ENCODE data around the gene CPEB3. TPM values are rescaled to one million over a fixed set of nuclear protein-coding genes. Genes with fewer than 3 reads are reported as not detected.

CPEB3 gene
- total RNA-seq, 1 experiment from 2014 or later: 2.8 TPM

- CTCF ChIA-PET: interaction anchor here (0.7 to 1.2 kb wide), 3 partner anchors 15 to 331 kb away, joined by 3 to 5 read pairs (median 4); no protein-coding TSS in a partner anchor
- POLR2A ChIA-PET: interaction anchor here (0.6 to 2.0 kb wide), 4 partner anchors 11 to 137 kb away, joined by 3 to 5 read pairs (median 4); no protein-coding TSS in a partner anchor
- no peaks in the 10 kb centered on the region for H3K9me3 Mint-ChIP-seq (ENCODE audit: unreplicated experiment)
- no peak overlapping the region for H3K4me3 Mint-ChIP-seq (ENCODE audit: unreplicated experiment)
- H3K4me1 Mint-ChIP-seq (ENCODE audit: insufficient read depth, unreplicated experiment): peaks cover 15% of the 10 kb centered on the region
- no peaks in the 10 kb centered on the region for H3K27me3 Mint-ChIP-seq (ENCODE audit: insufficient read depth, unreplicated experiment)
- intact Hi-C loops (cut with micrococcal nuclease): loop anchor here (5.0 kb wide), 1 partner anchor 134 kb away; no protein-coding TSS in a partner anchor
- H3K36me3 Mint-ChIP-seq (ENCODE audit: insufficient read depth, unreplicated experiment): peaks cover 6% of the 10 kb centered on the region
- no peak for TF ChIP-seq CTCF (IDR thresholded peaks at IDR 0.05; ENCODE audit: unreplicated experiment)
- no peak for DNase-seq (ENCODE audit: unreplicated experiment)
- H3K27ac Mint-ChIP-seq (ENCODE audit: low read depth, unreplicated experiment): no peak overlapping the region
- no TSS peak for BruUV-seq (replicated peaks)
Observed at GRCh38 chr10:92103376-92104090, 187.3 kb downstream of the CPEB3 start.

- Mint-ChIP-seq H3K27me3 (ENCODE audit: insufficient read depth, unreplicated experiment) (no peaks in the 10 kb centered on the region), H3K27ac (ENCODE audit: low read depth, unreplicated experiment) (no peak overlapping the region)
- TF ChIP-seq CTCF (IDR thresholded peaks at IDR 0.05; ENCODE audit: unreplicated experiment): no peak
Observed at GRCh38 chr10:92102601-92103213, 188.2 kb downstream of the CPEB3 start.

DNA sequence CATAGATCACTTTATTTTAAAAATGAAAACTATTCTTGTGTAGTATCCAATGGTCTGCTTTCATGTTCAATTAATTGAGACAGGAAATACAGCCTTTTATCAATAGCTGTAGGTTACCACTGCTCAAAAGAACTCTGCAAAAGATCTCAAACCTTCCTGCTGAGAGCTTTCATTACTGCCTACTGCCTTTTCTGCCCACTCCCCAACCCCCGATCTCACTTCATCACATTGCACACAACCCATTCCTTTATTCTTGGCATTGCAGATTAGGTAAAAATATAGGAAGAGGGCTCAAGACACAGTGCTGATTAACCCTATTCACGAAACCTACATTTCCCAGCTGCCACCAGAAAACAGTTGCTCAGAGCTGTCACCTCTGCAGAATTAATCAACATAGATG, 195.9 kb downstream of the CPEB3 start:
- no peak for DNase-seq (ENCODE audit: unreplicated experiment)
- intact Hi-C loops (cut with micrococcal nuclease): no loop called here
- Mint-ChIP-seq H3K36me3 (ENCODE audit: insufficient read depth, unreplicated experiment) (no peaks in the 10 kb centered on the region), H3K27ac (ENCODE audit: low read depth, unreplicated experiment) (no peak overlapping the region), H3K27me3 (ENCODE audit: insufficient read depth, unreplicated experiment) (no peaks in the 10 kb centered on the region), H3K4me1 (ENCODE audit: insufficient read depth, unreplicated experiment) (no peaks in the 10 kb centered on the region), H3K9me3 (ENCODE audit: unreplicated experiment) (no peaks in the 10 kb centered on the region), H3K4me3 (ENCODE audit: unreplicated experiment) (no peak overlapping the region)
- TF ChIP-seq CTCF (IDR thresholded peaks at IDR 0.05; ENCODE audit: unreplicated experiment): no peak
- ChIA-PET POLR2A (no interaction called here), CTCF (interaction anchor here (0.6 to 0.7 kb wide), 2 partner anchors 104 to 335 kb away, joined by 3 read pairs; no protein-coding TSS in a partner anchor)
- BruUV-seq (replicated peaks): no TSS peak

More at GRCh38 chr10:92102601-92103213, 188.2 kb downstream of the CPEB3 start:
- peaks cover 15% of the 10 kb centered on the region for H3K4me1 Mint-ChIP-seq (ENCODE audit: insufficient read depth, unreplicated experiment)
- H3K4me3 Mint-ChIP-seq (ENCODE audit: unreplicated experiment): no peak overlapping the region
- peaks cover 6% of the 10 kb centered on the region for H3K36me3 Mint-ChIP-seq (ENCODE audit: insufficient read depth, unreplicated experiment)
- POLR2A ChIA-PET: interaction anchor here (0.8 to 2.0 kb wide), 6 partner anchors 10 to 138 kb away, joined by 3 to 15 read pairs (median 4); no protein-coding TSS in a partner anchor
- CTCF ChIA-PET: interaction anchor here (0.5 to 1.7 kb wide), 5 partner anchors 15 to 332 kb away, joined by 3 to 5 read pairs (median 4); no protein-coding TSS in a partner anchor
- DNase-seq (ENCODE audit: unreplicated experiment): no peak
- BruUV-seq (replicated peaks): no TSS peak
- intact Hi-C loops (cut with micrococcal nuclease): loop anchor here (5.0 kb wide), 1 partner anchor 135 kb away; no protein-coding TSS in a partner anchor
- no peaks in the 10 kb centered on the region for H3K9me3 Mint-ChIP-seq (ENCODE audit: unreplicated experiment)

GRCh38 chr10:92091965-92092364, 198.9 kb downstream of the CPEB3 start:
- H3K4me3 Mint-ChIP-seq (ENCODE audit: unreplicated experiment): no peak overlapping the region
- H3K27ac Mint-ChIP-seq (ENCODE audit: low read depth, unreplicated experiment): no peak overlapping the region
- BruUV-seq (replicated peaks): no TSS peak
- H3K27me3 Mint-ChIP-seq (ENCODE audit: insufficient read depth, unreplicated experiment): no peaks in the 10 kb centered on the region
- ChIA-PET CTCF (no interaction called here), POLR2A (interaction anchor here (0.6 to 0.7 kb wide), 2 partner anchors 12 to 120 kb away, joined by 3 read pairs; no protein-coding TSS in a partner anchor)
- intact Hi-C loops (cut with micrococcal nuclease): no loop called here
- DNase-seq (ENCODE audit: unreplicated experiment): no peak
- H3K36me3 Mint-ChIP-seq (ENCODE audit: insufficient read depth, unreplicated experiment): no peaks in the 10 kb centered on the region
- H3K9me3 Mint-ChIP-seq (ENCODE audit: unreplicated experiment): no peaks in the 10 kb centered on the region
- TF ChIP-seq CTCF (IDR thresholded peaks at IDR 0.05; ENCODE audit: unreplicated experiment): no peak
- peaks cover 6% of the 10 kb centered on the region for H3K4me1 Mint-ChIP-seq (ENCODE audit: insufficient read depth, unreplicated experiment)
